RPMI7951 (cell line): ENCODE measurements around the gene NRXN3. TPM values are rescaled to one million over a fixed set of nuclear protein-coding genes. Genes with fewer than 3 reads are reported as not detected.

Source experiments
- DNase-seq: peaks from one replicate; pipeline ENCODE4 v3.0.0-alpha.2; 2012; ENCODE audit warnings: low read depth
- total RNA-seq: library from RNA; depleted of rRNA; stranded (reverse); fragments of >200 nt; shearing (Covaris generic); gene quantifications from 2 replicates; pipeline ENCODE4 v1.2.3, GENCODE V29; 2014

The NRXN3 gene
- total RNA-seq, 1 experiment from 2014 or later, result 0.24 TPM

DNA sequence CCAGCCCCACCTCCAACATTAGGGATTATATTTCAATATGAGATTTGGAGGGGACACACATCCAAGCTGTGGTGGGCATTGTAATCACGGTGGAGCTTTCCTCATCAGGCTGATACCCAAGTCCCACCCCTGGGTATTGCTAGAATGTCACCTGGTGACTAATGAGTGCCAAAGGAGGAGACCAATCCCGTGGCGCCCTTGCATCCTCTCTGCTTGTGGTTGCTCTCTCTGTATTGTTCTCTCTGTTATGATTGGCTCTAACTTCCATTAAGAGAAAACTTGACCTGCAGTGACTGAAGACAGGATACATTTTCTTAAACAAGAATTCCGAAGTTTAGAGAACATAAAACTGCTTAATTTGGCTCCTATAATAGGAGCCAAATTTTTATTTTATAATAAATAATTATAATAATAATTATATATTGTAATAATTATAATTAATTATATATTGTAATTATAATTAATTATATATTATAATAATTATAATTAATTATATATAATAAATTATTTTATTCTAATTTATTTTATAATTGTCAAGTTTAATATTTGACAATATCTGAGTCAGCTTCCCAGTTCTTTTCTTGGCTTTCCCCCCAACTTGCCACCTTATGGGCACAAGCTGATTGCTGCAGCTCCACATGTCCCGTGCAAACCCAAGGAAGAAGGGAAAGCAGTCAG is 1621.0 kb downstream of the NRXN3 start:
- no peak for DNase-seq

DNA sequence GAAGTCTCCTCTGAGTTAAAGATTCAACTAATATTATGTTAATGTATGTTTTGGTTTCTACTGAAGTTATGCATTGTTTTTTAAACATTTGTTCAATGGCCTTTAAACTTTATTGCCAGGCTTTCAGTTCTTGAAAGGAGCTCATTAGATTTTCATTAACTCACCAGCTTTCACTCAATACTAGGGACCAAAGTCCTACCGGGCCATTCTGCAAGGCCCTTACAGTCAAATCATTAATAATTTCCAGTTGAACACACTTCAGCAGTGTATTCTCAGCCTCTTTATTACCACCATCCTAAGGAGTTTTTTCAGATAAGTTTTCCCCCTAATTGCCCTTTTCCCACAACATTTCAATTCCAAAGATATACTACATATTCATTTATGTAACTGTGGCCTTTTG is 1631.9 kb downstream of the NRXN3 start:
- DNase-seq, result no peak

DNA sequence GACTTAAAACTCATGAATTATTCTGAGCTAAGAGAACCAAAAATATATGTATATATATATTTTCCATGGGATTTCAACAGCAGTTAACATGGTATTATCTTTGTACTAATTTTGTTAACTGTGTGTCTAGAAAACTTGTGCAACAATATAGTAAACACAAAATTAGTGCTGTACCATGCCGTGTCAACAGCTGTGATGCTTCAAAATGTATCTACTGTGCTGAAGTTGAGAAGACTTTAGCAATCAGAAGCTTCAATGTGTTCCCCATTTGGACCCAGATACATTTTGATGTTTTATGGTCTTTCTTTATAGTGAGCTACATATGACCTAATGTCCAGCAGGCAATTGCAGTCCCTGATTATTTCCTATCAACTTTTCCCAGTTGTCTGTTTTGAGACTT is 1635.5 kb downstream of the NRXN3 start:
- DNase-seq, result no peak

DNA sequence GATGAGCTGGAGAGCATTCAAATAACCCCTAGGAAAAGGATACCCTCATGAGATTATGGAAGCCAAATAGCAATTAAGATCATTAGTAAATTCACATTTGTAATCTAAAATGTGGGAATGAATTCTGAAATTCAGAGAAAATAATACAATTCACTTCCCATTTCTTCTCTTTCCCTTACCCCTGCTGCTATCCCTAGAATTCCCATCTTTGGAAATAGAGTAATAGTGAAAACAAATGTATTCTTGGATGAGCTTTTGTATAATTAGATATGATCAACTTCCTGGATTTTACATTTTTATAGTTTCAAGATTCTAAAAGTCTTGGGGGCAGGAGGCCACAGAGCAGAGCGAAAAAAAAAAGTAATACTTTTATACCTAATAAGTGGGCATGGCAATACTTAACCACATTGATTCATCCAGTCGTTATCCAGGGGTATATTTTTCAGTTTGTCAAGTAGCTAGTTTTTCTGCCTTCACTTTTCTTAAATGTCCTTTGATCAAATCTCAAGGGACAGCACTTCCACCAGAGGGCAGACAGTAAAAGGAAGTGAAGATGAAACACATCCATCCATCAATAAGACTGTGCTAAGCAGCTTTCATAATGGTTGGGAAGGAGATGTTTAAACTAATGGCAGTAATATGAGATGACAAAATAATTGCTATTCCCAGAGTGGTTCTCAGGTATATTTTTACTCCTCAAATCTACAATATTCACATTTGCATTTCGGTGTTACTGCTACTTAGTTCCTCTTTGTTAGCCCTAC is 1639.9 kb downstream of the NRXN3 start:
- DNase-seq, result no peak

DNA sequence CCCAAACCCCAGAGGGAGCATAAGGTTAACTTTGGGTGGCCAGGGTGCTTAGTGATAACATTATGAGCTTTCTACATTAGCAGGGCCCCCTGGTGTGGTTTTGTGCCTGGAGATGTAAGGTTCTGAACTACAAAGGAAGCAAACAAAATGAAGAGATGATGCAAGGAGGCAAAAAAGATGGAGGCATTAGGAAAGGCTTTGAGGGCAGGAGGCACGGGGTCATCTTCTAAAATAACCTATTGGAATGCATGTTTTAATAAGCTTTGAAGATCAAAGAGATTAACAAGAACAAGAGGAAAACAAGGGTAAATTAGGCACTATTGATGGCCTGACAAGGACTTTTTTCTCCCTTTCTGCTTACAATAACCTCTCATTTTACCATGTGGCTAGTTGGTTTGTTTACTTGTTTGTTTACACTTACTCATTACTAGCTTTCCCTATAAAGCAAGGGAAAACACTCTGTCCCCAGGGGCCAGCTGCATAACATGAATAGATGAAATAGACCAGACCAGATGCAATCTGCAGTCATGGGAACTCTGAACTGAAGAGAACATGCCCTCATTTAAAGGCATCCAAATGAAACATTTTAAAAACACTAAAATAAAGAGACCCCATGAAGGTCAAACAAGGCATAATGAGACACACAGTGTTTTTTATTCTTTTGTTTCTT is 1650.8 kb downstream of the NRXN3 start:
- DNase-seq, result no peak

DNA sequence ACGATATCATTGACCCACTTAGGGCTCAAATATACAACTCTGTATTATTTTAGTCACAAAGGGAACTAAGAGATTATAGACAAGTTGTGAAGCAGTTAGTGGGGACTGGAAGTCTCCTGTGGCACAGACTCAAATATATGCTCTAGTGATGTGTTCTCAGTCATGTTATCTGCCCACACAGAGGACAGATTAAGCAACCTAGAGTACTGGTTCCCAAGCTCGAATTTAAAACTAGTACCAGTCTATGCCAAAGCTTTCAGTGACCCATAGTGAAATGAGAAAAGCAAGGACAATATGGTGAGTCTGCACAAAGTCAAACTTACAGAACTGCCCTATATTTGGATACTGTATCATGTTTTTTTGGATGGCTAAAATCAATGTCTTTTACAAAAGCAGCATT is 1651.9 kb downstream of the NRXN3 start:
- DNase-seq, result no peak

DNA sequence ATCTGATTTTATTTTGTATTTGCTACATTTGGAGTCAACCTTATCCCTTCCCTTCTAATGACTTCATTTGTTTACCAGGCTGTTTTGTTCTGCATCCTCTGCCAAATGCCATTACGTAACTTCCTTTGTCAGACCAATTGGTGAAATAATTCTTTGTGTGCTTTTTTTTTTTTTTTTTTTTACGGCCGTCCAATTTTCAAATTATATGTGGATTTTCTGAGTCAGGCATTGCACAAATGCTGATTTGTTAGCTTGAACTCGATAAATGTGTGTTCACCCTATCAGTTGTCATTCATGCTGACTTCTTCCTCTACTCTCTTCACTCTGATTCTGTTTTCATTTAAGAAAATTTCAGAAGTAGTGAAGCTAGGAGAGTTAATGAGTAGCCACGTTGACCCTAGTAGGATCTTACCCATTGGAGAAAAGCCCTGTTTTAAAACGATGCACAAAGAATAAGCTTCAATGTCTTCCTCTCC is 1654.9 kb downstream of the NRXN3 start:
- DNase-seq, result no peak

DNA sequence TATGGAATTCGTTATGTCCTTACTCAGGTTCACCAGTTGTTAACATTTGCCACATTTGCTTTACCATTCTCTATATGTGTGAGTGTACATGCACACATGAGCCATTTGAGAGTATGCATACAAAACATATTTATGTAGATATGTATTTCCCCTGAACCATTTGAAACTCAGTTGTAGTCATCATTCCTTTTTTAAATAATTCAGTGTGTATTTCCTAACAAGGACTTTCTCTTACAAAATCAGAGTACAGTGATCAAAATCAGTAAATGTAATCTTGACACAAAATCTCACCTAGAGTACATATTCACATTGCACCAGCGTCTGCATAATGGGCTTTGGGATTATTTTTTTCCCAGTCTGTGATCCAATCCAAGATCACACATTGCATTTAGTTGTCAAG is 1656.2 kb downstream of the NRXN3 start:
- no peak for DNase-seq

DNA sequence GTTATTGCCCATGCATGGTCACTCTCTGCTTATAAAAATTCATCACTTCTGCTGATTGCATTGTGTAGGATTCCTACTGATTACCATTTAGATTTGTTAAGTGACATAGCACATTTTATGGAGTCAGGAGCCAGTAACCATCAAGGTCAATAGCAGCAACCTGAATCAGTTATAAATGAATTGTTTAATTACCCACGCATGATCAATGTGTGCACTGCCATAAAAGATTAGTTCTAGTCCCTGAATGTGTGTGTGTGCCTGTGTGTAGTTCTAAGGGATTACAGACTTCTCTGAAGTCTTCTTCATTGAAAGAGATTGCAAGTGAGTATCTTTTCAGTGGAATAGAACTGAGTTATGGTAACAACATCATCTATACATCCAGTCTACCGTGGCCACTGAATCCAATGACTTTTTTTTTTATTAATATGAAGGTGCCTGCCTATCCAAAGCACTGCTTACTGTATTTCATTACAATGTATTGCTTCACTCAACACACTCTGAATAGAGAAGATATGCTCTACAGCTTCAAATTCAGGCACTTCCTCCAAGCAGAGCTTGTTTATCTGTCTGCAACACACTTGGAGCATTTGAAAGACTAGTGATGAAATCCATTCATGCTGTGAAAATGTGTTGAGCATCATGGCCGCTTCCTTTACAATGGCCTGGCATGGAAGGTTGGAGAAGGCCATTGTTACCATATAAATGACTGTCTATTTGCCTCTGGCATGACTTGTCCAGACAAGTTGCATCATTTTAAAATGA is 1659.4 kb downstream of the NRXN3 start:
- DNase-seq, result no peak

DNA sequence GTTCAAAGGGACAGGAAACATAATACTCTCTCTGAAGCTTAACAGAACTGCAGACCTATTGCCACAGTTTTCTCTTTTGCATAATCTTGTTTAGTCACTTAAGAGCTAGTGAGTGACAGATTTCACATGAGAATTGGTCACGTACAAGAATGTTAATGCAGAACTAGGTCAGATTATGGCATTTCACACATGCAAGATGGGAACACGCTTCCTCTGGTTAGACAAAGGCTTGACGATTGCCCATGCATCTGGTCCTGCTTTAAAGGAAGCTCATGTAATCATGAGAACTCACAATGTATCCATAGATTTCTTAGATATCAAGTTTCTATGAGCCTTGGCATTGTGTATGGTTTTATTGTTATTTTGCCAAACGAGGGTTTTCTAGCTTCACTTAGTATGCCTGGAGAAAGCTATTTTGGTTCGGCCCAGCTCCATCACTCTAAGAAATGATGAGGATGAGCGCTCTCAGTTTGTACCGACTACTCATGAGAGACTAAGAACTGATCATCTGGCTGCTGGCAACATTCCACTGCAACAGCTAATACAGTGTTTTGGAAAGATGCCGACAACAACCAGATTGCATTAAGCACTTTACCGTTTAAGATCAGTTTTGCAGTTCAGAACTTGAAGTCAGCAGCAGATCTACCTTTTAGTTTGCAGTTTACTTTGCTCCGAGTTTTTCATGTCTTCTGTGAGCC is 1661.2 kb downstream of the NRXN3 start:
- DNase-seq, result no peak

DNA sequence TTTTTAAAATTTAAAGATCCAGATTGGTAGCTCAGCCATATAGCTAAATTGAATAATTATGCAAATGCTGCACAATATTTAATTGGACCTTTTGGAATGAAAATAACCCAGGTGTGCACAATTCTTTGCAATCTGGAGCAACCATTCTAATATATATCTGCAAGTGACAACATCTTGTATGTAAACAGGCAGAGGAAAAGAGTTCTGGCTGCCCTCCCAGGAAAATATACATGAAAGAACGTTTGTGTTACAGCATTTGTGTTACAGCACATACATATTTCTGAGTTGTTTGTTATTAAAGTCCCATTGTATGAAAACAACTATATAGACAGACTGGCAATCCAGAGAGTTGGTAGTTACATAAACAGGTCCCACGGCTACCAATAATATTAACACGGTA is 1663.6 kb downstream of the NRXN3 start:
- no peak for DNase-seq

DNA sequence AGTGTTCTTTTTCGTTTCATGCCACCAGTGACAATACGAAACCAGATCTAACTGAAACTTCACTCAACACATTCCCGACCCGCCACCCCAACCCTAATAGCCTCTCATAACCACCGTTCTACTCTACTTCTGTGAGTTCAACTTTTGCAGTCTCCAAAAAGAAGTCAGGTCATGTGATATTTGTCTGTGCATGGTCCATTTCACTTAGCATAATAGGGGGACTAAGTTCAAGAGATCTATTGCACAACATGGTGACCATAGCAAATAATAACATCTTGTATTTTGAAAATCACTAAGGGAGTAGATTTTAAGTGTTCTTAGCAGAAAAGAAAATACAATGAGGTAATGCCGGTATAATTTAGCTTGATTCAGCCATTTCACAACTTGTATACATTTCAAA is 1664.7 kb downstream of the NRXN3 start:
- DNase-seq, result no peak

DNA sequence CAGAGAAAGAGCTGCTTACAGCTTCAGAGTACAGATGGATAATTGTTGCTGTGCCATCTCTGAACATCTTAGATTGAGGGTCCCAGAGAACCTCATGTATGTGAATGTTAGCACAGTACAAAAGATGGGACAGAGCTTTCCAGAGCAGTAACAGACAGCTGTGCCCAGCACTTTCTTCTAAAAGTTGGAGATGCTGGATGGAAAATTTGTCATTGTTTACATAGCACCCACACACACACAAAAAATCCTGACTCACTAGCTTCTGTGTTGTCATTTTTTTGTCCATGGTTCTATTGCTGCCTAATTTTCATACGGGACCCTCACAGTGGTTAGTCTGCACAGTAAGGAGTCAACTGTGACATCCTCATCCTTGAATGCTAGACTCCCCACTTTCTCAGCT is 1666.4 kb downstream of the NRXN3 start:
- no peak for DNase-seq

DNA sequence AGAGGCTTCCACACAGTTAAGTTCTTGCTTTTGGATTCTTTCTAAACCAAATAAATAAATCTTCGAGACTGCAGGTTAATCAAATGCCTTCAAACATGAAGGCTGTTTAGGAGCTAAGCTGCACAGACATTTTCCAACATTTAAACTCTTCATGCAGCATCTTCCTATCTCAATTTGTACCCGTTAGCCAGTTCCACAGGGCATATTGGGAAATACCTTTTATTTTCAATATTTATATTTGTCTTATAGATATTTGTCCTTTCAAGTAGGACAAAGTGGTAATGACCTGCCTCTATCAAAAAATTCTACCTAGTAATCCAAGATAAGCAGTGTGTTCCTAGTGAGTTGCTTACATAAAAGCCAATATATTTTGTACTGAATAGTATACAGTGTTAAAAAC is 1667.5 kb downstream of the NRXN3 start:
- no peak for DNase-seq

DNA sequence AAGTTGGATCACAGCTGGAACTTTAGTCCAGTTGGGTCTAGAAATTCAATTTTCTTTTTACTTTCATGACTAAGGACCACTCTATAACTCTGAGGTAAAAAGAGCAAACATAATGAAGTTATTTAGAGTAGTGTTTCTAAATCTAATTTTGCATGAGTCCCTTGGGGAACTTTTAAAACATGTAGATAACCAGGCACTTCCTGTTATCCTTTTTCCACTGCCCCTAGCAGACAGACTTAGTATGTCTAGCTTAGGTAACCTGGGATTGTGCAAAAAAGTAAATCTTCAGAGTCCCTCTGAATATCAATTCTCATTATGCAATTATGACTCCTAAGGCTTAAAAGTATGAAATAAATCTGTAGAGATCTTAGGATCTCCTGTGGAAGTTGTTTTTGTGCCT is 1669.9 kb downstream of the NRXN3 start:
- DNase-seq, result no peak

DNA sequence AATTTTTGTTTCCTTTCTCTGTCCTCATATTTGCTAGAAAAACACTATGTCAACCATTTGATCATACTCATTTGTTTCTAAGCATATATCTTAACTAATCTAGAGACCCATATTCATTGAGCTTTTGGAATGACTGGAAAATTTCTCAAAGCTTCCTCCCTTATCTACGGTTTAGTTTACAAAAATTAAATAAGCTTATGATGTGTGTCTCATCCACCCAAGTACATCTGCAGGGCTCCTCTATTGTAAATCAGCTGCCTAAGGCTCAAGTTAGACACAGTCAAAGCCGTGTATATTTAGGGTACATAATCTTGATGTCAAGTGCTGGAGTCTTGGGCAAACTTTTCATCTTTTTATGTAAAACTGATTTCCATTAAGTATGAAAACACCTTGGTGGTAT is 1670.7 kb downstream of the NRXN3 start:
- no peak for DNase-seq

DNA sequence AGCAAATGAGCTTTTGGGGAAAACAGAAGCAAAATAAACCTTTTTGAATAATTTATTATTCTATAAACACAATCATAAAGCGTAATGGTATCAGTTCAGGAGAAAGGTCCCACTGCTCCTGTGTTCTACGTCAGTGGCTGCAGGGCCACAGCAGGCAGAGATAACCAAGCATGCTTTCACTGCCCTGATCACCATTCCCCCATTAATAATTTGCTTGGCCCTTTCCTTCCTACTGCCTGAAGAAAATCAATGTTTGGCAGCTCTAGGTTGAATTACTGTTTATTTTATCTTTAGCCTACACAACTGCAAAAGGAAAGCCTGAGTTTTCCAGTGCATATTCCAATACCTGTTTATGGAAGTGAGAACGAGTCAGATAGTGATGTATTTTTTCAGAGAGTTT is 1671.3 kb downstream of the NRXN3 start:
- DNase-seq, result no peak

DNA sequence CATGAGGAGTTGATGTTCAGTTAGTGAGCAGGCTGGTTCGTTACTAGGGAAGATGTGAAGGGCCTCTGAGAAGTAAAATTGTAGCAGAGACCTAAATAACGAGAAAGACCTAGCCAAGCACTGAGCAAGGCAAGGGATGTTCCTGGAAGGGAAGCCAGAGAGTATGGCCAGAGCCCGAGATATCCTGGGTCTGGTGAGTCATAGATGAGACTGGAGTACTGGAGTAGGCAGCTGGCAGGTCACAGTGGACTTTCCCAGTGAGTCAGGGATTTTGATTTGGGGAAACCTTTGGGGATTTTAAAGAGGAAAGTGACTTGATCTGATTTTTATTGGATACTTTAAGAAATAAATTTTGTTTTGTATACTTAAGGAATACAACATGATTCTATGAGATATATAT is 1672.1 kb downstream of the NRXN3 start:
- peak; percentile 2 for DNase-seq

DNA sequence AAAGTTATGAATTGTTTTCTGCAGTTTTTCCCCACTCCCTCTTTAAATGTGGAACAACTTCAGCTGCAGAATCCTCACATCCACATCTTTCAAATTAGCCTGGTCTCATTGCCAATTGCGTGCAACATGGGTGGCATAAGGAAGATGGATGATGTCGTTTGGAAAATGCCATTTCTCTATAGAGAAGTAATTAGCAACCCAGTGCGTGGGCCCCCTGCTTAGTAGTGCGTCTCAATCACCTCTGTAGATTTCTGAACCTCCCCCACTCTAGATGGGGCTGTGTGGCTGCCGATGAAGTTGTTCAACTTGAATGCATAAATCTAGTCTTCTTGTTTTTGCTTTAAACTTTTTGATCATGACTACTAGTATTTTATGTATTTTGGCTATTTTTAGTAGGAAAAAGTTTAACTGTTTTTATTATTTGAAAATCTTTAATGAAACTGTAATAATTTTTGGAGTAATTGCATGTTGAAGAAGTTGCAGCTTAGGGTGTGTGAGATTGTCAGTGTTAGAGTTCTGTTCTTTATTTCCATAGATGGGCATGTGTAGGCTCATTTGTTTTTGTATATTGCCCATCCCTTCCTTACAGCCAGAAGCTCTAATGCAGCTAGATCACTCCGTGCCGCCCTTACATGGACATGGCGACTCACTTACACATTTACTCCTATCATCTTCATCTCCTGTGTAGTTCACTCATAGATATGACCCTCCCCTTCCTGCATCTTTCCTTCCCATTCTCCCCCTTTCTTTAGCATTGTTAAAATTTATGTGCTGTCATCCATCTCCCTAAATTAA is 1683.0 kb downstream of the NRXN3 start:
- no peak for DNase-seq

DNA sequence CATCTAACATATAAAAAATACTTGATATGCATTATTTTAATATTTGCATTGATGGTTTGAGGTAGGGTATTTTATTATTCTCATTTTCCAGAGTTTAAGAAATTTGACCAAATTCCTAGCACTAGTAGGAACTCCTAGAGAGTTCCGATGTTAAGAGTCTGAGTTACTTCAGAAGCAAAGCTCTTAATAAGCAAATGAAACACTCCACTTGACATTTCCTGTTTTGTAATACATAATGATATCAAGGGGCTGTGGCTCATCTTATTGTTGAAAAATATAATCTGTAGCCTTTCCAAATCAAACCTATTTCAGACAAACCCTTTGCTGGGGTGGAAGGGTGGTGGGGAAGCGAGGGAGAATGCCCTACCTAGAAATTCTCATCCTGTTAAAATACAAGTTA is 1685.6 kb downstream of the NRXN3 start:
- no peak for DNase-seq

DNA sequence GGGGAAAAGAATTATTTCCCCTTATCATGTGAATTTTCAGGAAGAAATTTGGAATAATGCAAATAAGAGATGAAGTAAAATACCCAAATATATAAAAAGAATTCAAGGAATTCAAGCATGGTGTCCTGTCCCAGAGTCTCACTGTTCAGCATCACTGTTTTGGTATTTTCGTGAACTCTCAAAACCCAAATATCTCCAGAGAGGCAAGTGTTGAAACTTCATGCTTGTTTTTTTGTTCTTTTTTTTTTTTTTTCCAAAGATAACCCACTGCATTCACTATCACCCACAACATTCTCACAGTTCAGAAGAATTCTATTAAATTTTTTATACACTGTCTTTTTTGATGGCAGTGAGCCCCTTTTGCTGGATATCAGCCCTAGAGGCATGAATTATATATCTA is 1686.2 kb downstream of the NRXN3 start:
- DNase-seq, result no peak
